ENCODE measurements around the gene GIMD1. TPM values are rescaled to one million over a fixed set of nuclear protein-coding genes. Genes with fewer than 3 reads are reported as not detected.

GIMD1 gene
- total RNA-seq, 1 donor from 2014 or later: not detected

DNA sequence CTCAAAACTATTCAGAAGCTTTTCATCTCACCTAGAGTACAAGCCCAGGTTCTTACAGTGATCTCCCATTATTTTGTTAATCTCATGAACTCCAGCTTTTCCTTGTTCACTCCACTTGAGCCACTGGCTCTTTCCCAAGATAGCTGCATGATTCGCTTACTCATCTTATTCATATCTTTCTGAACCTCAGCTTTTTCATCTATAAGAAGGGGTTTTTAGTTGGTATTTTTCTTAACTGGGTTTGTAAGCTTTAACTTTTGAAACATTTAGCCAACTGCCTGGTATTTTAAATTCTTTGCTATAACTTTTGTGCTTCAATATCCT, 24.0 kb downstream of the GIMD1 start:
- H3K4me1 Mint-ChIP-seq (ENCODE audit: low read depth, unreplicated experiment): peaks cover 10% of the 10 kb centered on the region
- Histone ChIP-seq H3K4me1 (ENCODE audit: insufficient read depth, low read length) (peaks cover 4% of the 10 kb centered on the region), H2AFZ (ENCODE audit: low read depth, low read length) (no peak overlapping the region), H3K9me3 (ENCODE audit: insufficient read depth, low read depth, low read length) (no peaks in the 10 kb centered on the region), H3K9ac (ENCODE audit: low read length) (no peak overlapping the region), H3K79me2 (ENCODE audit: insufficient read depth, low read length) (peaks cover 40% of the 10 kb centered on the region), H4K20me1 (ENCODE audit: insufficient read depth, low read length) (peaks cover 30% of the 10 kb centered on the region), H3K4me2 (ENCODE audit: low read length) (peak overlapping the region; percentile 24), H3K27me3 (ENCODE audit: insufficient read depth, low read length) (no peaks in the 10 kb centered on the region), H3K36me3 (ENCODE audit: insufficient read depth, low read length) (peaks cover 13% of the 10 kb centered on the region), H3K27ac (ENCODE audit: low read depth, low read length) (no peak overlapping the region), H3K4me3 (ENCODE audit: insufficient read depth, low read depth, low read length) (no peak overlapping the region)
- H3K27ac Mint-ChIP-seq (ENCODE audit: unreplicated experiment): peak overlapping the region; percentile 4
- TF ChIP-seq, protein P1, sequence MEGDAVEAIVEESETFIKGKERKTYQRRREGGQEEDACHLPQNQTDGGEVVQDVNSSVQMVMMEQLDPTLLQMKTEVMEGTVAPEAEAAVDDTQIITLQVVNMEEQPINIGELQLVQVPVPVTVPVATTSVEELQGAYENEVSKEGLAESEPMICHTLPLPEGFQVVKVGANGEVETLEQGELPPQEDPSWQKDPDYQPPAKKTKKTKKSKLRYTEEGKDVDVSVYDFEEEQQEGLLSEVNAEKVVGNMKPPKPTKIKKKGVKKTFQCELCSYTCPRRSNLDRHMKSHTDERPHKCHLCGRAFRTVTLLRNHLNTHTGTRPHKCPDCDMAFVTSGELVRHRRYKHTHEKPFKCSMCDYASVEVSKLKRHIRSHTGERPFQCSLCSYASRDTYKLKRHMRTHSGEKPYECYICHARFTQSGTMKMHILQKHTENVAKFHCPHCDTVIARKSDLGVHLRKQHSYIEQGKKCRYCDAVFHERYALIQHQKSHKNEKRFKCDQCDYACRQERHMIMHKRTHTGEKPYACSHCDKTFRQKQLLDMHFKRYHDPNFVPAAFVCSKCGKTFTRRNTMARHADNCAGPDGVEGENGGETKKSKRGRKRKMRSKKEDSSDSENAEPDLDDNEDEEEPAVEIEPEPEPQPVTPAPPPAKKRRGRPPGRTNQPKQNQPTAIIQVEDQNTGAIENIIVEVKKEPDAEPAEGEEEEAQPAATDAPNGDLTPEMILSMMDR (IDR thresholded peaks at IDR 0.05; ENCODE audit: insufficient read depth, low read depth, low read length): no peak
- no peak for TF ChIP-seq EZH2 (IDR thresholded peaks at IDR 0.05; ENCODE audit: insufficient read depth, low read length)
- peak; percentile 29 for FAIRE-seq
- no peaks in the 10 kb centered on the region for H3K9me3 Mint-ChIP-seq (ENCODE audit: unreplicated experiment)
- H3K4me3 Mint-ChIP-seq (ENCODE audit: unreplicated experiment): no peak overlapping the region
- H3K36me3 Mint-ChIP-seq (ENCODE audit: low read depth, unreplicated experiment): peaks cover 15% of the 10 kb centered on the region
- peak; percentile 76 for DNase-seq (ENCODE audit: low read depth)
- H3K27me3 Mint-ChIP-seq (ENCODE audit: low read depth, unreplicated experiment): no peaks in the 10 kb centered on the region

DNA sequence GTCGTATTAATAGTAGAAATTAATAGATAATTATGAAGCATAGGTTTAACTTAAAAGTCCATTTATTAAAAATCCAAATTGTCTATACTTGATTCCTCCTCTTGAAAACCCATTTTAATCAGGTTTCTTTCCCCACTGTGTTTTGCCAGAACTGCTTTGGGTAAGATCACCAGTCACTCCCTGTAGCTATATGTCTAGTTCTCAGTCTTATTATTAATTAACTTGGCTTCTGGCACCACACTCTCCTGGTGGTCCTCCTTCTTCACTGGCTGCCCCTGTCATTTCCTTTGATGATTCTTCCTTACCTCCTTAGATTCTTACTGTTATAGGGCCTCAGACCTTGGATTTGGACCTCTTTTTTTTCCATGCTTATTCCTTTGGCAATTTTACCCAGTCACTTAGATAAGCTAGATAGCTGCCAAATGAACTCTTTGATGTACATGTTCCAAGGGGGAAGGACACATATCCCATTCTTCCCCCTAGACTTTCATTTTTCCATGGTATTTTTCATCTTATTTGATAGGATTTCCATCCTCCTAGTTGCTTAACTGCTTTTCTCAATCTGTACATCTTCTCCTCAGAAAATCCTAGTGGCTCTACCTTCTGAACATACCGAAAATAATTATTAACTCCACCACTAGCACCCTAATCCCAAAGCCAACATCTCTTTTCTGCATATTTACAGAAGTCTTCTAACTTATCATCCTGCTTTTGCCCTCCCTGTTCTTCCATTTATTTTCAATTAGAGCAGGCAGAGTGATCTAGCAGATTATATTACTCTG, 24.5 kb downstream of the GIMD1 start:
- Mint-ChIP-seq H3K9me3 (ENCODE audit: unreplicated experiment) (peaks cover 2% of the 10 kb centered on the region), H3K36me3 (ENCODE audit: low read depth, unreplicated experiment) (peaks cover 20% of the 10 kb centered on the region), H3K27ac (ENCODE audit: unreplicated experiment) (no peak overlapping the region), H3K4me1 (ENCODE audit: low read depth, unreplicated experiment) (peaks cover 10% of the 10 kb centered on the region), H3K27me3 (ENCODE audit: low read depth, unreplicated experiment) (no peaks in the 10 kb centered on the region), H3K4me3 (ENCODE audit: unreplicated experiment) (no peak overlapping the region)
- Histone ChIP-seq H4K20me1 (ENCODE audit: insufficient read depth, low read length) (peaks cover 30% of the 10 kb centered on the region), H3K4me1 (ENCODE audit: insufficient read depth, low read length) (peaks cover 4% of the 10 kb centered on the region), H3K9ac (ENCODE audit: low read length) (no peak overlapping the region), H3K9me3 (ENCODE audit: insufficient read depth, low read depth, low read length) (no peaks in the 10 kb centered on the region), H3K27ac (ENCODE audit: low read depth, low read length) (no peak overlapping the region), H3K79me2 (ENCODE audit: insufficient read depth, low read length) (peaks cover 45% of the 10 kb centered on the region), H3K4me2 (ENCODE audit: low read length) (peak overlapping the region; percentile 24), H3K4me3 (ENCODE audit: insufficient read depth, low read depth, low read length) (no peak overlapping the region), H3K27me3 (ENCODE audit: insufficient read depth, low read length) (no peaks in the 10 kb centered on the region), H3K36me3 (ENCODE audit: insufficient read depth, low read length) (peaks cover 17% of the 10 kb centered on the region), H2AFZ (ENCODE audit: low read depth, low read length) (no peak overlapping the region)
- DNase-seq (ENCODE audit: low read depth) (no peak), FAIRE-seq (no peak)
- TF ChIP-seq, protein P1 (IDR thresholded peaks at IDR 0.05; ENCODE audit: insufficient read depth, low read depth, low read length): no peak
- no peak for TF ChIP-seq EZH2 (IDR thresholded peaks at IDR 0.05; ENCODE audit: insufficient read depth, low read length)

DNA sequence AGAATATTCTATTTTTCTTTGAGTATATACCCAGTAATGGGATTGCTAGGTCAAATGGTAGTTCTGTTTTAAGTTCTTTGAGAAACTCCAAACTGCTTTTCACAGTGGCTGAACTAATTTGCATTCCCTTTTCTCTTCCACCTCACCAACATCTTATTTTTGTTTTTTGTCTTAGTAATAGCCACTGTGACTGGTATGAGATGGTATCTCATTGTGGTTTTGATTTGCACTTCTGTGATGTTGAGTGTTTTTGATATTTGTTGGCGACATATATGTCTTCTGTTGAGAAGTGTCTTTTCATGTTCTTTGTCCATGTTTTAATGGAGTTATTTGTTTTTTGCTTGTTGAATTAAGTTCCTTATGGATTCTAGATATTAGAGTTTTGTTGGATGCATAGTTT, 27.8 kb downstream of the GIMD1 start:
- peaks cover 10% of the 10 kb centered on the region for H3K4me1 Mint-ChIP-seq (ENCODE audit: low read depth, unreplicated experiment)
- Histone ChIP-seq H4K20me1 (ENCODE audit: insufficient read depth, low read length) (peaks cover 30% of the 10 kb centered on the region), H3K79me2 (ENCODE audit: insufficient read depth, low read length) (peaks cover 45% of the 10 kb centered on the region), H3K9ac (ENCODE audit: low read length) (no peak overlapping the region), H3K36me3 (ENCODE audit: insufficient read depth, low read length) (peaks cover 29% of the 10 kb centered on the region), H2AFZ (ENCODE audit: low read depth, low read length) (no peak overlapping the region), H3K27me3 (ENCODE audit: insufficient read depth, low read length) (no peaks in the 10 kb centered on the region), H3K9me3 (ENCODE audit: insufficient read depth, low read depth, low read length) (peaks cover 2% of the 10 kb centered on the region), H3K27ac (ENCODE audit: low read depth, low read length) (no peak overlapping the region), H3K4me1 (ENCODE audit: insufficient read depth, low read length) (peaks cover 4% of the 10 kb centered on the region), H3K4me2 (ENCODE audit: low read length) (no peak overlapping the region), H3K4me3 (ENCODE audit: insufficient read depth, low read depth, low read length) (no peak overlapping the region)
- DNase-seq (ENCODE audit: low read depth) (no peak), FAIRE-seq (no peak)
- peaks cover 41% of the 10 kb centered on the region for H3K36me3 Mint-ChIP-seq (ENCODE audit: low read depth, unreplicated experiment)
- no peak overlapping the region for H3K4me3 Mint-ChIP-seq (ENCODE audit: unreplicated experiment)
- H3K9me3 Mint-ChIP-seq (ENCODE audit: unreplicated experiment): peaks cover 2% of the 10 kb centered on the region
- H3K27ac Mint-ChIP-seq (ENCODE audit: unreplicated experiment): no peak overlapping the region
- TF ChIP-seq, protein P1 (IDR thresholded peaks at IDR 0.05; ENCODE audit: insufficient read depth, low read depth, low read length): no peak
- no peak for TF ChIP-seq EZH2 (IDR thresholded peaks at IDR 0.05; ENCODE audit: insufficient read depth, low read length)
- H3K27me3 Mint-ChIP-seq (ENCODE audit: low read depth, unreplicated experiment): no peaks in the 10 kb centered on the region
